ENCODE measurements around the gene ECI1.

Gene ECI1

GRCh38 chr16:2273484-2273883, 22.1 kb upstream of the ECI1 start:
- Histone ChIP-seq H3K9ac (no peak overlapping the region), H3K36me3 (ENCODE audit: control insufficient read depth, insufficient read depth, low read length) (no peaks in the 10 kb centered on the region)

GRCh38 chr16:2271848-2272461, 20.6 kb upstream of the ECI1 start:
- Histone ChIP-seq H3K79me2 (peaks cover 3% of the 10 kb centered on the region), H3K36me3 (ENCODE audit: control insufficient read depth, insufficient read depth, low read length) (no peaks in the 10 kb centered on the region), H2AFZ (no peak overlapping the region), H3K27ac (no peak overlapping the region), H3K9me3 (ENCODE audit: control insufficient read depth, low read length) (no peaks in the 10 kb centered on the region), H3K9ac (no peak overlapping the region), H3K4me3 (ENCODE audit: low read depth, low read length) (no peak overlapping the region), H3K27me3 (ENCODE audit: control insufficient read depth, insufficient read depth, low read length) (no peaks in the 10 kb centered on the region), H3K4me1 (peaks cover 4% of the 10 kb centered on the region), H3K4me2 (ENCODE audit: low read length) (no peak overlapping the region)
- TF ChIP-seq CTCF (IDR thresholded peaks at IDR 0.05): no peak

More at GRCh38 chr16:2273484-2273883, 22.1 kb upstream of the ECI1 start:
- Histone ChIP-seq H3K27me3 (ENCODE audit: control insufficient read depth, insufficient read depth, low read length) (no peaks in the 10 kb centered on the region), H3K4me3 (ENCODE audit: low read depth, low read length) (no peak overlapping the region), H3K27ac (no peak overlapping the region), H3K4me2 (ENCODE audit: low read length) (no peak overlapping the region), H3K4me1 (peaks cover 4% of the 10 kb centered on the region), H2AFZ (no peak overlapping the region), H3K79me2 (peaks cover 2% of the 10 kb centered on the region), H3K9me3 (ENCODE audit: control insufficient read depth, low read length) (no peaks in the 10 kb centered on the region)
- no peak for TF ChIP-seq CTCF (IDR thresholded peaks at IDR 0.05)

GRCh38 chr16:2270588-2271470, 19.4 kb upstream of the ECI1 start:
- Histone ChIP-seq H3K4me3 (ENCODE audit: low read depth, low read length) (no peak overlapping the region), H3K27ac (no peak overlapping the region), H3K79me2 (peaks cover 8% of the 10 kb centered on the region), H3K27me3 (ENCODE audit: control insufficient read depth, insufficient read depth, low read length) (no peaks in the 10 kb centered on the region), H3K9ac (no peak overlapping the region), H3K4me2 (ENCODE audit: low read length) (no peak overlapping the region), H3K9me3 (ENCODE audit: control insufficient read depth, low read length) (no peaks in the 10 kb centered on the region), H2AFZ (no peak overlapping the region), H3K36me3 (ENCODE audit: control insufficient read depth, insufficient read depth, low read length) (no peaks in the 10 kb centered on the region), H3K4me1 (peaks cover 4% of the 10 kb centered on the region)
- TF ChIP-seq CTCF (IDR thresholded peaks at IDR 0.05): no peak

GRCh38 chr16:2270070-2270462, 18.7 kb upstream of the ECI1 start:
- no peak overlapping the region for H3K9ac ChIP-seq
- H3K9me3 ChIP-seq (ENCODE audit: control insufficient read depth, low read length): no peaks in the 10 kb centered on the region
- H3K27me3 ChIP-seq (ENCODE audit: control insufficient read depth, insufficient read depth, low read length): no peaks in the 10 kb centered on the region
- H3K36me3 ChIP-seq (ENCODE audit: control insufficient read depth, insufficient read depth, low read length): no peaks in the 10 kb centered on the region
- H3K4me2 ChIP-seq (ENCODE audit: low read length): no peak overlapping the region
- H3K27ac ChIP-seq: no peak overlapping the region
- no peak overlapping the region for H2AFZ ChIP-seq
- H3K4me1 ChIP-seq: peaks cover 4% of the 10 kb centered on the region
- no peak overlapping the region for H3K4me3 ChIP-seq (ENCODE audit: low read depth, low read length)
- H3K79me2 ChIP-seq: peaks cover 15% of the 10 kb centered on the region
- no peak for TF ChIP-seq CTCF (IDR thresholded peaks at IDR 0.05)
